ENCODE results near the gene APLP2. TPM values are rescaled to one million over a fixed set of nuclear protein-coding genes. Genes with fewer than 3 reads are reported as not detected.

Gene APLP2
- total RNA-seq, 1 experiment from 2014 or later, result 210 TPM

DNA sequence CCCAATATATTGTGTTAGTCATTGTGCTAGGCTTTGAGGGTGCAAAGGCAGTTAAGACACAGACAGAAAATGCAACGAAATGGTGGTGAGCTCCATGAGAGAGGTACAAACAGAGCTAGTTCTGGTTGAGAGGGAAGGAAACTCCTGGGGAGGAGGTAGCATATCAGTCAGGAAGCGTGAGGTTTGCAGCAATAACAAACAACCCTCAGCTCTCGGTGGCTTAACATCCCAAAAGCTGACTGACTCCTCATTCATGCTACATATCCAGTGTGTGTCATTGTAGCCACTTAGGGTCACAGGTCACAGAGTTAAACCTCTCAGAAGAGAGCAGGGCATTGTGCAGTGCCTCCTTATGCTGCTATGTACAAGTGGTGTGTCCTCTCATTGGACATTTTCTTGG is 88.1 kb downstream of the APLP2 start:
- POLR2A ChIA-PET, result no interaction called here
- ATAC-seq, result no peak
- H3K4me1 ChIP-seq (ENCODE audit: control insufficient read depth in 1 of 2, insufficient read depth in 2 of 2, low read length in 2 of 2), result peaks cover 29 to 62% of the 10 kb centered on the region in 2 experiments
- H3K27me3 ChIP-seq (ENCODE audit: insufficient read depth, low read length), result no peaks in the 10 kb centered on the region
- no peak overlapping the region for H3K4me3 ChIP-seq (replicated peaks in 1 of 2; ENCODE audit: low read depth in 1 of 2, low read length in 2 of 2)
- H3K27ac ChIP-seq (ENCODE audit: low read depth, low read length), result no peak overlapping the region
- H3K9me3 ChIP-seq (ENCODE audit: control insufficient read depth in 1 of 2, insufficient read depth in 1 of 2, low read depth in 1 of 2, low read length in 2 of 2), result no peaks in the 10 kb centered on the region
- no TSS peak for BruUV-seq (replicated peaks)
- TF ChIP-seq RAD21 (IDR thresholded peaks at IDR 0.05; ENCODE audit: low read depth) (no peak), ZFX (IDR thresholded peaks at IDR 0.05) (no peak), POLR2A (IDR thresholded peaks at IDR 0.05; ENCODE audit: borderline replicate concordance, extremely low read depth, insufficient read depth, insufficient read length) (no peak), YY1 (IDR thresholded peaks at IDR 0.05; ENCODE audit: extremely low read depth, insufficient replicate concordance, low read depth, low read length) (no peak), TCF7L2 (IDR thresholded peaks at IDR 0.05; ENCODE audit: borderline replicate concordance, extremely low read depth, insufficient read depth, insufficient read length) (no peak), FOSL1 (IDR thresholded peaks at IDR 0.05; ENCODE audit: low read depth) (no peak), POLR2AphosphoS5 (IDR thresholded peaks at IDR 0.05; ENCODE audit: low read depth, low read length) (no peak), EZH2phosphoT487 (IDR thresholded peaks at IDR 0.05; ENCODE audit: borderline replicate concordance) (no peak), SIN3A (IDR thresholded peaks at IDR 0.05; ENCODE audit: low read depth) (no peak), ELF1 (IDR thresholded peaks at IDR 0.05; ENCODE audit: borderline replicate concordance, low read depth) (no peak), SP1 (IDR thresholded peaks at IDR 0.05; ENCODE audit: low read depth) (no peak), JUND (IDR thresholded peaks at IDR 0.05) (no peak), SRF (IDR thresholded peaks at IDR 0.05; ENCODE audit: low read depth) (no peak)
- TF ChIP-seq, protein P1, sequence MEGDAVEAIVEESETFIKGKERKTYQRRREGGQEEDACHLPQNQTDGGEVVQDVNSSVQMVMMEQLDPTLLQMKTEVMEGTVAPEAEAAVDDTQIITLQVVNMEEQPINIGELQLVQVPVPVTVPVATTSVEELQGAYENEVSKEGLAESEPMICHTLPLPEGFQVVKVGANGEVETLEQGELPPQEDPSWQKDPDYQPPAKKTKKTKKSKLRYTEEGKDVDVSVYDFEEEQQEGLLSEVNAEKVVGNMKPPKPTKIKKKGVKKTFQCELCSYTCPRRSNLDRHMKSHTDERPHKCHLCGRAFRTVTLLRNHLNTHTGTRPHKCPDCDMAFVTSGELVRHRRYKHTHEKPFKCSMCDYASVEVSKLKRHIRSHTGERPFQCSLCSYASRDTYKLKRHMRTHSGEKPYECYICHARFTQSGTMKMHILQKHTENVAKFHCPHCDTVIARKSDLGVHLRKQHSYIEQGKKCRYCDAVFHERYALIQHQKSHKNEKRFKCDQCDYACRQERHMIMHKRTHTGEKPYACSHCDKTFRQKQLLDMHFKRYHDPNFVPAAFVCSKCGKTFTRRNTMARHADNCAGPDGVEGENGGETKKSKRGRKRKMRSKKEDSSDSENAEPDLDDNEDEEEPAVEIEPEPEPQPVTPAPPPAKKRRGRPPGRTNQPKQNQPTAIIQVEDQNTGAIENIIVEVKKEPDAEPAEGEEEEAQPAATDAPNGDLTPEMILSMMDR (IDR thresholded peaks at IDR 0.05 in 2 of 3, conservative IDR thresholded peaks at IDR 0.05 in 1 of 3; ENCODE audit: borderline replicate concordance in 1 of 3, insufficient read depth in 1 of 3, low read depth in 2 of 3, low read length in 2 of 3), result no peak
- TF ChIP-seq, protein P2, sequence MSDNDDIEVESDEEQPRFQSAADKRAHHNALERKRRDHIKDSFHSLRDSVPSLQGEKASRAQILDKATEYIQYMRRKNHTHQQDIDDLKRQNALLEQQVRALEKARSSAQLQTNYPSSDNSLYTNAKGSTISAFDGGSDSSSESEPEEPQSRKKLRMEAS (IDR thresholded peaks at IDR 0.05), result no peak
- no peaks in the 10 kb centered on the region for H4K20me1 ChIP-seq (ENCODE audit: insufficient read depth)
- no peak overlapping the region for H3K4me2 ChIP-seq (ENCODE audit: low read length)
- H3K36me3 ChIP-seq (ENCODE audit: control insufficient read depth in 1 of 2, insufficient read depth in 2 of 2, low read length in 2 of 2), result no peaks in the 10 kb centered on the region
- H3K9ac ChIP-seq (ENCODE audit: low read length), result no peak overlapping the region
- no peak for DNase-seq (ENCODE audit: low read depth, low spot score)
- CTCF ChIA-PET, result interaction anchor here (1.2 kb wide), 1 partner anchor 12 kb away, joined by 4 read pairs; no protein-coding TSS in a partner anchor
- peaks cover 29% of the 10 kb centered on the region for H3K79me2 ChIP-seq (ENCODE audit: insufficient read depth, low read length)
- intact Hi-C loops (cut with micrococcal nuclease), result no loop called here
- H3K9me2 ChIP-seq (ENCODE audit: insufficient read depth), result no peaks in the 10 kb centered on the region
- no peak overlapping the region for H2AFZ ChIP-seq (ENCODE audit: low read depth, low read length, poor library complexity, severe bottlenecking)
- RAD21 ChIA-PET (ENCODE audit: low non-redundant PET in 1 of 2, low total read pairs in 2 of 2, uncharacterized antibody in 2 of 2, unreplicated experiment in 2 of 2), result interaction anchor here in 1 of 2 experiments (0.8 kb wide), 1 partner anchor 11 kb away, joined by 3 read pairs; no protein-coding TSS in a partner anchor
